SK-N-MC (cell line): Measurements from ENCODE around the gene UBE2E2.

ENCODE experiments used
- EZH2 ChIP-seq: fragments of 200-600 bp; sonication (generic); IDR thresholded peaks from one replicate; pipeline ENCODE4 v1.6.1; 2017; ENCODE audit warnings: antibody characterized with exemption
- FOXP2 ChIP-seq: optimal IDR thresholded peaks from 2 replicates; pipeline ENCODE3; 2011; ENCODE audit warnings: mild to moderate bottlenecking, moderate library complexity; ENCODE audit not compliant: insufficient read depth; ENCODE audit errors: extremely low read length, control extremely low read depth
- POLR2AphosphoS5 ChIP-seq: IDR thresholded peaks from 2 replicates; pipeline ENCODE4 v1.6.1; 2012; ENCODE audit warnings: mild to moderate bottlenecking, low read depth, low read length, borderline replicate concordance

- TF ChIP-seq EZH2, result no peak
- TF ChIP-seq POLR2AphosphoS5, result no peak
- TF ChIP-seq FOXP2, result no peak
Measured at GRCh38 chr3:23199649-23200048, 3.5 kb upstream of the UBE2E2 start.
